ENCODE data around the gene TRAPPC1. TPM values are rescaled to one million over a fixed set of nuclear protein-coding genes. Genes with fewer than 3 reads are reported as not detected.
A peak's percentile ranks its signal among the peaks of the same experiment; 100 is the strongest.

Gene TRAPPC1
- total and polyA plus RNA-seq, 7 donors, result 33.5 to 170 (median 66.5) TPM

DNA sequence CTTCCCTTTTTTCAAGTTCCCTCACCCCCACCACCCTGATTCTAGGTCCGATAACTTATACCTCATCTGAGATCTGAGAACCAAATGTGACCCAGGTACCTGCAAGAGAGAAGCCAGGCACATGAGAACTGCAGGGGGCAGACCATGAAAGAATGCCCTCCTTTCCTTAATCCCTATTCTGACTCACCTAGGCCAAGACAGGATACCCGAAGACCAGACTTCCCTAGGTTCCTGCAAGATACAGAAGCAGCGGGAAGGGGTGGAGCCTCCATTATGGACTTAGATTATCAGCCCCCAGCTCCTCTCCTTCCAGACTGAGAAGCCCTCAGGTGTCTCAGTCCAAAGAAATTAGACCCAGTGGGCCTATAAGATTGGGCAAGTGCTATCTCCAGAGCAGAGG lies 4.2 kb downstream of the TRAPPC1 start:
- Histone ChIP-seq H3K9me3 (no peaks in the 10 kb centered on the region), H3K27me3 (peaks cover 0 to 20% (median 9%) of the 10 kb centered on the region in 3 donors), H3K4me1 (peaks cover 0 to 36% (median 22%) of the 10 kb centered on the region in 4 donors), H3K27ac (no peak overlapping the region), H3K4me3 (no peak overlapping the region), H3K36me3 (no peaks in the 10 kb centered on the region)
- intact Hi-C loops (cut with DNase I), result no loop called here
- no peak for TF ChIP-seq CTCF (IDR thresholded peaks at IDR 0.05)
- TF ChIP-seq POLR2A (IDR thresholded peaks at IDR 0.05), result no peak
- no peak for TF ChIP-seq EP300 (IDR thresholded peaks at IDR 0.05)
- TF ChIP-seq POLR2AphosphoS5 (IDR thresholded peaks at IDR 0.05), result no peak
- 87 to 88% methylated on average over 3 of the region's 3 CpGs for WGBS, 2 donors
- DNase-seq, result no peak

GRCh38 chr17:7922845-7923628 lies 8.7 kb downstream of the TRAPPC1 start:
- Histone ChIP-seq H3K27me3 (no peaks in the 10 kb centered on the region), H3K27ac (peak overlapping the region; percentile 61 to 67 (median 66)), H3K4me3 (peak overlapping the region; percentile 25 to 52 (median 48)), H3K4me1 (peaks cover 0 to 14% (median 8%) of the 10 kb centered on the region in 4 donors), H3K9me3 (no peaks in the 10 kb centered on the region), H3K36me3 (no peaks in the 10 kb centered on the region)
- DNase-seq, result peak; percentile 93
- 22 to 23% methylated on average over 45 of the region's 45 CpGs for WGBS, 2 donors
- TF ChIP-seq CTCF (IDR thresholded peaks at IDR 0.05) (no peak), POLR2AphosphoS5 (IDR thresholded peaks at IDR 0.05) (peak; percentile 72 to 84 (median 82)), EP300 (IDR thresholded peaks at IDR 0.05) (no peak), POLR2A (IDR thresholded peaks at IDR 0.05) (peak; percentile 46 to 70)
- intact Hi-C loops (cut with DNase I), result no loop called here

GRCh38 chr17:7922269-7922844 lies 9.4 kb downstream of the TRAPPC1 start:
- 27 to 36% methylated on average over 16 of the region's 16 CpGs for WGBS, 2 donors
- H3K4me3 ChIP-seq, result peak overlapping the region; percentile 25 to 52 (median 48)
- no peaks in the 10 kb centered on the region for H3K27me3 ChIP-seq
- intact Hi-C loops (cut with DNase I), result no loop called here
- no peak for DNase-seq
- H3K4me1 ChIP-seq, result peaks cover 0 to 14% (median 8%) of the 10 kb centered on the region in 4 donors
- TF ChIP-seq CTCF (IDR thresholded peaks at IDR 0.05) (no peak), POLR2A (IDR thresholded peaks at IDR 0.05) (no peak), POLR2AphosphoS5 (IDR thresholded peaks at IDR 0.05) (no peak), EP300 (IDR thresholded peaks at IDR 0.05) (no peak)
- no peaks in the 10 kb centered on the region for H3K9me3 ChIP-seq
- no peaks in the 10 kb centered on the region for H3K36me3 ChIP-seq
- peak overlapping the region; percentile 61 to 67 (median 66) for H3K27ac ChIP-seq

- peak overlapping the region in 2 of 4 donors; percentile 46 to 59 for H3K4me3 ChIP-seq
- H3K4me1 ChIP-seq, result peaks cover 4 to 31% (median 21%) of the 10 kb centered on the region in 4 donors
- H3K27ac ChIP-seq, result peak overlapping the region; percentile 93 to 99 (median 96)
- no peaks in the 10 kb centered on the region for H3K9me3 ChIP-seq
- no peaks in the 10 kb centered on the region for H3K27me3 ChIP-seq
- peaks cover 0 to 6% (median 3%) of the 10 kb centered on the region in 4 donors for H3K36me3 ChIP-seq
- no peak for DNase-seq
- intact Hi-C loops (cut with DNase I), result loop anchor here (2.0 to 10.0 kb wide), 2 partner anchors 14 to 138 kb away; partner anchors contain the start of gene TRAPPC1
- TF ChIP-seq CTCF (IDR thresholded peaks at IDR 0.05), result no peak
- TF ChIP-seq POLR2AphosphoS5 (IDR thresholded peaks at IDR 0.05), result no peak
- no peak for TF ChIP-seq POLR2A (IDR thresholded peaks at IDR 0.05)
- no peak for TF ChIP-seq EP300 (IDR thresholded peaks at IDR 0.05)
- WGBS, 2 donors, result 83 to 87% methylated on average over 2 of the region's 2 CpGs
Measured at GRCh38 chr17:7916808-7917207, 14.9 kb downstream of the TRAPPC1 start.

Measured in sigmoid colon (tissue), 7 donors.